WTC11 (cell line): ENCODE data around the gene CDC6.

ENCODE experiments used
- RELA ChIP-seq: sonication (generic); formaldehyde crosslinking; IDR thresholded peaks from 2 replicates; pipeline ENCODE4 v1.8.1; 2022; ENCODE audit warnings: missing genetic modification reagents, mild to moderate bottlenecking, borderline replicate concordance
- TF ChIP-seq, protein P1 (sequence below): fragments of 200-600 bp; IDR thresholded peaks from 2 replicates; pipeline ENCODE4 v1.8.0; 2022; ENCODE audit warnings: antibody characterized with exemption

DNA sequence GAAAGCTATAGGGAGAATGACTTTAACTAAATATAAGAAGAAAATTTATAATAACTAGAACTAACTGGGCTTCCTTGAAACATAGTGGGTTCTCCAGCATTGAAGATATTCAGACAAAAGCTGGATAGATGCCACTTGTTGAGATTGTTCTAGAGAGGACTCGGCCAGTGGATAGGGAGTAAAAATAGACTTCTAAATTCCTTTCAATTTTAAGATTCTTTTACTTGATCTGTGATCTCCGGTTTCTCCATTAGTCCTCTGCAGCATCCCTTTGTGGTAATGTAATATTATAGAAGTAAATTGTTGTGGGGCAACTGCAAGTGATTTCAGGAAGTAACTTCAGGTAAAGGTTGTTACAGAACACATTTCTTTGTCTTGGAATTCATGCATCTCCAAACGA lies 11.0 kb downstream of the CDC6 start:
- TF ChIP-seq RELA = no peak
- TF ChIP-seq, protein P1, sequence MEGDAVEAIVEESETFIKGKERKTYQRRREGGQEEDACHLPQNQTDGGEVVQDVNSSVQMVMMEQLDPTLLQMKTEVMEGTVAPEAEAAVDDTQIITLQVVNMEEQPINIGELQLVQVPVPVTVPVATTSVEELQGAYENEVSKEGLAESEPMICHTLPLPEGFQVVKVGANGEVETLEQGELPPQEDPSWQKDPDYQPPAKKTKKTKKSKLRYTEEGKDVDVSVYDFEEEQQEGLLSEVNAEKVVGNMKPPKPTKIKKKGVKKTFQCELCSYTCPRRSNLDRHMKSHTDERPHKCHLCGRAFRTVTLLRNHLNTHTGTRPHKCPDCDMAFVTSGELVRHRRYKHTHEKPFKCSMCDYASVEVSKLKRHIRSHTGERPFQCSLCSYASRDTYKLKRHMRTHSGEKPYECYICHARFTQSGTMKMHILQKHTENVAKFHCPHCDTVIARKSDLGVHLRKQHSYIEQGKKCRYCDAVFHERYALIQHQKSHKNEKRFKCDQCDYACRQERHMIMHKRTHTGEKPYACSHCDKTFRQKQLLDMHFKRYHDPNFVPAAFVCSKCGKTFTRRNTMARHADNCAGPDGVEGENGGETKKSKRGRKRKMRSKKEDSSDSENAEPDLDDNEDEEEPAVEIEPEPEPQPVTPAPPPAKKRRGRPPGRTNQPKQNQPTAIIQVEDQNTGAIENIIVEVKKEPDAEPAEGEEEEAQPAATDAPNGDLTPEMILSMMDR = no peak
